ENCODE results near the gene RFX4. TPM values are rescaled to one million over a fixed set of nuclear protein-coding genes. Genes with fewer than 3 reads are reported as not detected.
"Not testable (repeated sequence)": the region's sequence is repeated elsewhere in the genome, so short reads cannot be mapped to it uniquely, and the experiment has no call there.

The RFX4 gene
- total and polyA plus RNA-seq, 5 donors, result not detected

DNA sequence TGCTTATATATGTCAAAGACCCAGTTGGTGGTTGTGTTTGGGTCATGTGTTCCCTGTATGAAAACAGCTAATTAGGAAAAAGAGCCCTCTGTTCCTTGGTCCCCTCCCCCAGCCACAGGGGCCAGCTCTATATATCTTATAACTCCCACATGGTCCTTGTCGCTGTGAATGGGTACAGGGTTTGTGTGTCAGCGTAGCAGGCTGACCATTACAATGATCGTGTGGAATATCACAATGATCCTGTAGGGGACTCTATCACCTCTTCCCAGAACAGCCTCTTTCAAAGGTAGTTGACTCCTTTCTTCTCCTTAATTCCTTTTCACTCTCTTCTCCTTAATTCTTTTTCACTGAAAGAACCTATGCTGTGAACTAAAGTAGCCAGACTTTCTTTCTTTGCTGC is 140.0 kb downstream of the RFX4 start:
- intact Hi-C loops (cut with DNase I), result no loop called here
- DNase-seq (no peak), ATAC-seq (no peak)
- Histone ChIP-seq H3K4me3 (ENCODE audit: low read length) (no peak overlapping the region), H3K27ac (ENCODE audit: low read length) (no peak overlapping the region), H3K4me1 (ENCODE audit: control insufficient read depth, insufficient read depth, low read length) (no peaks in the 10 kb centered on the region), H3K27me3 (ENCODE audit: control insufficient read depth, insufficient read depth) (no peaks in the 10 kb centered on the region), H3K9me3 (ENCODE audit: control insufficient read depth, low read length) (no peaks in the 10 kb centered on the region)
- WGBS, result 46% methylated on average over 3 of the region's 3 CpGs

DNA sequence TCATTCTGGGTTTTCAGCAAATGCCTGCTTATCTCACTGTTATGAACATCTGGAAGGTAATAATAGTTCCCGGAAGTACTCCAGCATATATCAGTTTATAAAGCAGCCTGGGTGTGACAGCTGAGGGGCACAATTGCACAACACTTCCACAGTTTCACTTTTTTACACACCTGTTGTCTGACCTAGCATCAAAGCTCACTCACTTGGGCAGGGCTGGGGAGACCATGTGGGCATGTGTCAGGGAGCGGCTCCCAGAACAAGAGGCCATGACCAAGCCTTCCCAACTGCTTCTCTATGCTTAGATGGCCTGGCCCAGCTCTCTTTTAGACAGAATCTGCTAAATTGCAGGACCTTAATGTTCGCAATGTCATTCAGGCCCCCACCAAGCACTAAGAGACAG is 140.6 kb downstream of the RFX4 start:
- Histone ChIP-seq H3K9me3 (ENCODE audit: control insufficient read depth, low read length) (no peaks in the 10 kb centered on the region), H3K27ac (ENCODE audit: low read length) (no peak overlapping the region), H3K4me3 (ENCODE audit: low read length) (no peak overlapping the region), H3K27me3 (ENCODE audit: control insufficient read depth, insufficient read depth) (no peaks in the 10 kb centered on the region), H3K4me1 (ENCODE audit: control insufficient read depth, insufficient read depth, low read length) (no peaks in the 10 kb centered on the region)
- DNase-seq, result no peak
- 80% methylated on average over 3 of the region's 3 CpGs for WGBS
- intact Hi-C loops (cut with DNase I), result no loop called here
- no peak for ATAC-seq

DNA sequence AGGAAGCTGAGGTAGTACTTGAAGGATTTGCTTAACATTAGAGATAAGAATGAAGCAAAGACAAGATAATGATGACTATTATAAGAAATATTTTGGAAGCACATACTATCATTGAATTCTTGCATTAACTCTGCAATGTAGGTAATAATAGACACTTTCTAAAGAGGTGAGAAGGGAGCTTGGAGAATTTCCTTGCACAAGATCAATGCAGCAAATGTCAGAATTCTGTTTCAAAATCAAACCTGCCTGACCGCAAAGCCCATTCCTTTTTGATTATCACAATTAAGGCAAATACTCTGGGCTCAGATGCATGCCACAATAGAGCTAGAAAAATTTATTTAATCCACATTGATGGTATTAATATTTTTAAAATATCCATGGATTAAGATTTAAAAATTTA is 141.3 kb downstream of the RFX4 start:
- H3K9me3 ChIP-seq (ENCODE audit: control insufficient read depth, low read length), result no peaks in the 10 kb centered on the region
- no peak overlapping the region for H3K27ac ChIP-seq (ENCODE audit: low read length)
- ATAC-seq (no peak), DNase-seq (no peak)
- 94% methylated on average over 1 of the region's 1 CpG for WGBS
- no peaks in the 10 kb centered on the region for H3K4me1 ChIP-seq (ENCODE audit: control insufficient read depth, insufficient read depth, low read length)
- H3K27me3 ChIP-seq (ENCODE audit: control insufficient read depth, insufficient read depth), result no peaks in the 10 kb centered on the region
- no peak overlapping the region for H3K4me3 ChIP-seq (ENCODE audit: low read length)
- intact Hi-C loops (cut with DNase I), result no loop called here

DNA sequence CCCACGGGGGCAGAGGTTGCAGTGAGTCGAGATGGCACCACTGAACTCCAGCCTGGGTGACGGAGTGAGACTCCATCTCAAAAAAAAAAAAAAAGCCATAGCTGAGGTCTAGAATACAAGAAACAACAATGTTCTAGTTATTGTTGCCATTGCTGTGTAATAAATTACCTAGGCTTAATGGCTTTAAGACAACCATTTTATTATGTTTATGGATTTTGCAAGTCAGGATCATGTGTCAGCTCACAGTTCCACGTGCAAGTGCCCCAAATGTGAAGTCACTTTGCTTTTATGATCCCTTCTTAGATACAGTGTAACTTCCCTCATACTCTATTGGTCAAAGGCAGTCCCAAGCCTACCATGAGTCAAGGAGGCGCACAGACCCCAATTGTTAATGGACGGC is 142.1 kb downstream of the RFX4 start:
- no peak overlapping the region for H3K27ac ChIP-seq (ENCODE audit: low read length)
- DNase-seq (no peak), ATAC-seq (no peak)
- intact Hi-C loops (cut with DNase I), result no loop called here
- 92% methylated on average over 6 of the region's 6 CpGs for WGBS
- no peaks in the 10 kb centered on the region for H3K9me3 ChIP-seq (ENCODE audit: control insufficient read depth, low read length)
- H3K27me3 ChIP-seq (ENCODE audit: control insufficient read depth, insufficient read depth), result no peaks in the 10 kb centered on the region
- H3K4me1 ChIP-seq (ENCODE audit: control insufficient read depth, insufficient read depth, low read length), result no peaks in the 10 kb centered on the region
- no peak overlapping the region for H3K4me3 ChIP-seq (ENCODE audit: low read length)

GRCh38 chr12:106726603-106727202 is 143.9 kb downstream of the RFX4 start:
- ATAC-seq, result not testable (repeated sequence)
- 80% methylated on average over 5 of the region's 5 CpGs for WGBS

GRCh38 chr12:106729611-106730010 is 146.8 kb downstream of the RFX4 start:
- no peak for DNase-seq
- ATAC-seq, result no peak
- Histone ChIP-seq H3K27me3 (ENCODE audit: control insufficient read depth, insufficient read depth) (no peaks in the 10 kb centered on the region), H3K27ac (ENCODE audit: low read length) (no peak overlapping the region), H3K9me3 (ENCODE audit: control insufficient read depth, low read length) (no peaks in the 10 kb centered on the region), H3K4me1 (ENCODE audit: control insufficient read depth, insufficient read depth, low read length) (no peaks in the 10 kb centered on the region), H3K4me3 (ENCODE audit: low read length) (no peak overlapping the region)
- 98% methylated on average over 1 of the region's 1 CpG for WGBS
- intact Hi-C loops (cut with DNase I), result no loop called here

More at GRCh38 chr12:106726603-106727202, 143.9 kb downstream of the RFX4 start:
- H3K4me3 ChIP-seq (ENCODE audit: low read length); H3K27me3 ChIP-seq (ENCODE audit: control insufficient read depth, insufficient read depth); H3K4me1 ChIP-seq (ENCODE audit: control insufficient read depth, insufficient read depth, low read length); H3K27ac ChIP-seq (ENCODE audit: low read length); intact Hi-C loops (cut with DNase I); DNase-seq; H3K9me3 ChIP-seq (ENCODE audit: control insufficient read depth, low read length): not testable (repeated sequence)

DNA sequence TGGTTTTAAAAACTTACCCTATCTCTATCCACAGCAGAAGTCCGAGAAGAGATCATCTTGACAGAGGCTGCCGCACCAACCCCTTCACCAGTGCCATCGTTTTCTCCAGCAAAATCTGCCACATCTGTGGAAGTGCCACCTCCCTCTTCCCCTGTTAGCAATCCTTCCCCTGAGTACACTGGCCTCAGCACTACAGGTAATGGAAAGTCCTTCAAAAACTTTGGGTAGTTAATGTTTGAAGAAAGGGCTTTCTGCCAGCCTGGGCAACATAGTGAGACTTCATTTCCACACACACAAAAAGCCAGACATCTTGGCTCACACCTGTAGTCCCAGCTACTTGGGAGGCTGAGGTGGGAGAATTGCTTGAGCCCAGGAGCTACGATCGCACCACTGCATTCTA is 150.1 kb downstream of the RFX4 start:
- DNase-seq (no peak), ATAC-seq (no peak)
- intact Hi-C loops (cut with DNase I), result no loop called here
- no peaks in the 10 kb centered on the region for H3K27me3 ChIP-seq (ENCODE audit: control insufficient read depth, insufficient read depth)
- H3K4me3 ChIP-seq (ENCODE audit: low read length), result no peak overlapping the region
- no peak overlapping the region for H3K27ac ChIP-seq (ENCODE audit: low read length)
- no peaks in the 10 kb centered on the region for H3K4me1 ChIP-seq (ENCODE audit: control insufficient read depth, insufficient read depth, low read length)
- no peaks in the 10 kb centered on the region for H3K9me3 ChIP-seq (ENCODE audit: control insufficient read depth, low read length)
- WGBS, result 92% methylated on average over 5 of the region's 5 CpGs

DNA sequence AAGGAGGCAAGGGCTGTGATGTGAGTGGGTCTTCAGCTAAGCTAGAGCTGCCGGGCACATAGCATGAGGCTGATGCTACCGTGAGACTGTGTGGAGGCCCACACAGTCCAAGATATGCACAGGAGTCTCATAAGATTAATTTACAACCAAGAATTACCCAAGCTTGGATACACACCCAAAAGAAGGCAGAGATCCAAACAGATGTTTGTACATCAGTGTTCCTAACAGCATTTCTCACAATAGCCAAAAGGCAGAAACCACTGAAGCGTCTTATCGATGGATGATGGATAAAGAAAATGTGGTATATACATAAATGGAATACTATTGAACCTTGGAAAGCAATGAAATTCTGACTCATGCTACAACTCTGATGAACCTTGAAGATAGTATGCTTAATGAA is 150.9 kb downstream of the RFX4 start:
- H3K27ac ChIP-seq (ENCODE audit: low read length), result no peak overlapping the region
- intact Hi-C loops (cut with DNase I), result no loop called here

DNA sequence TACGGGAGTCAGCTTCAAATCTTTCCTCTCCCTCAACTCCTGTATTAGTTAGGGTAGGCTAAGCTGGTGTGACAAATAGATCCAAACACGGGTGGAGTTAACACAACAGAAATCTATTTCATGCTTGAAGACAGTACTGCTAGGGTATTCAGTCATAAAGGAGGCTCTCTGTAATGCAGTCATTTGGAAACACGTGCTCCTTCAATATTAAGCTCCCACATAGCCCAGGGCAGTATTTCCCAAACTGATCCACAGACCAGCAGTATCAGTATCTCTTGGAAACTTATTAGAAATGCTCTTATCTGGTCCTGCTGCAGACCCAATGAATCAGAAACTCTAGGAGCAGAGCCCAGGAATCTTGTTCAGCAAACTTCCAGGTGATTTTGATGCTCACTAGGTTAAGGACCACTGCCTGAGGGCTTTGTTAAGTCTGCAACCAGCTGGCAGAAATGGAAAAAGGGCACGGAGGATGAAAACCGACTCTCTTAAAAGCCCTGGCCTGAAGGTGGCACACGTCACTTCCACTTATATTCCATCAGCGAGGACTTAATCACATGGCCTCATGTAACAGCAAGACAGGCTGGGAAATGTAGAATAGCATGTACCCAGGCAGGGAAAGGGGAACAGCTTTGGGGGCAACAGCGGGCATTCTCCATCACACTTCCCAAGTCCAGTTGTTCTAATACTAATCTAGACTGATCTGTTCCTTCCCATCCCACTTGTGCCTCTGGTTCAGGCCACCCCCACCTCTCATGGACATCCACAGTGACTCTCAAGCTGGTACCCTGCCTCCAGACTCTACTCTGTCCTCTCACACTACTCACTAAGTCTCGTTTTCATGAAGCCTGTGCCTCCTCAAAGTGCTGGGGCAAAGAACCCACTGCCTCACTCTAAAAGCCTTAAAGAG is 153.5 kb downstream of the RFX4 start:
- Histone ChIP-seq H3K27me3 (ENCODE audit: control insufficient read depth, insufficient read depth) (no peaks in the 10 kb centered on the region), H3K4me1 (ENCODE audit: control insufficient read depth, insufficient read depth, low read length) (no peaks in the 10 kb centered on the region), H3K4me3 (ENCODE audit: low read length) (no peak overlapping the region), H3K9me3 (ENCODE audit: control insufficient read depth, low read length) (no peaks in the 10 kb centered on the region), H3K27ac (ENCODE audit: low read length) (no peak overlapping the region)
- no peak for DNase-seq
- intact Hi-C loops (cut with DNase I), result no loop called here
- 70% methylated on average over 9 of the region's 9 CpGs for WGBS
- ATAC-seq, result no peak

More for the DNA sequence above, 150.9 kb downstream of the RFX4 start:
- whole genome bisulfite sequencing, result 83% methylated on average over 4 of the region's 4 CpGs
- DNase-seq (no peak), ATAC-seq (no peak)
- Histone ChIP-seq H3K9me3 (ENCODE audit: control insufficient read depth, low read length) (no peaks in the 10 kb centered on the region), H3K4me1 (ENCODE audit: control insufficient read depth, insufficient read depth, low read length) (no peaks in the 10 kb centered on the region), H3K27me3 (ENCODE audit: control insufficient read depth, insufficient read depth) (no peaks in the 10 kb centered on the region), H3K4me3 (ENCODE audit: low read length) (no peak overlapping the region)

DNA sequence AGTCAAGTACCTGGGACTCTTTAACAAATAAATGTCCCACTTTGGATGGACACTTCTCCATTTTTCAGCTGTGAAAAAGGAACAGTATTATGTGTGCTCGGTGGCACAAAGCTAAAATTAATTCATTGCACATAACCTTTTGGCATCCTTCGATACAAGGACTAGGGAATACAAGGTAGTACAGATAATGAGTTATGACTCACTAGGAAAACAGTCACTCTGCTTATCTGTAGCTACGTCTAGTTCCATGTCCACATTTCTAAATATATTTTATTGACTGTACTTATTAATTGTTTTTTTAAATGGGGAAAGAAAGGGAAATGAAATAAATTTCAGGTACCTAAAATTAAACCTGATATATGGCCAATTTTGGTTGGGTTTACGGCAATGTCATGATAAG is 156.5 kb downstream of the RFX4 start:
- H3K9me3 ChIP-seq (ENCODE audit: control insufficient read depth, low read length), result no peaks in the 10 kb centered on the region
- H3K27ac ChIP-seq (ENCODE audit: low read length), result no peak overlapping the region
- peak; percentile 64 to 78 for ATAC-seq
- intact Hi-C loops (cut with DNase I), result no loop called here
- DNase-seq, result no peak
- H3K4me1 ChIP-seq (ENCODE audit: control insufficient read depth, insufficient read depth, low read length), result no peaks in the 10 kb centered on the region
- H3K4me3 ChIP-seq (ENCODE audit: low read length), result no peak overlapping the region
- WGBS, result 26% methylated on average over 4 of the region's 4 CpGs
- H3K27me3 ChIP-seq (ENCODE audit: control insufficient read depth, insufficient read depth), result no peaks in the 10 kb centered on the region

DNA sequence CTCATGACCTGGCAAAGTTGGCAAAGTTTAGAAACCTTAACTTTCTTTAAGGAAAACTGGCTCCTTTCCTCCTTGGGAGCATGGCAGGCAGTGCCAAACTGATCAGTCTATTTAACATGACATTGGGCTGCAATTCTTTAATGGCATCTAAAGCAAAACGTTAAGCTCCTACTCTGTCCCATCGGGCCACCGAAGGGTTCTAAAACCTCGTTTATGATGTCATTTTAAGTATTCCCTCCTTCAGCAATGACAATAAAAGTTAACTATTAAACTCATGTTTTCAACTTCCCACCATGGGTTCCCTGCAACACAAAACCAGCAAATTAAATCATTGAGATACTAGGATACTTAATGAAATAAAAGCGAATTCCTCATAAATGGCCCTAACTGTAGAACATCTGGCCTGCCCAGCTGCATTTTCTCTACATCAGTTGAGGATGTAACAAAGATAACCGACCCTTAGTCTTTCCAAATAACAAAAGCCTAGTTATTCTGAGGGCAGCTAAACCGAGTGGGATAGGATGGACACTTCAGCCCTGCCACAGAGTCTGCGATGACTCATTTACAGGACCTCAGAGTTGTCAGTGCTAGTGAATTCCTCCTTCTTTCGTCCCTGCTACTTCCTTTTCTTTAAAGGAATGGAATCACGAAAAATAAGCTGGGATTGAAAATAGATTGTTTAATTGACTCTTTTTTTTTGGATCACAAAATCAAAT is 157.2 kb downstream of the RFX4 start:
- Histone ChIP-seq H3K27ac (ENCODE audit: low read length) (no peak overlapping the region), H3K9me3 (ENCODE audit: control insufficient read depth, low read length) (no peaks in the 10 kb centered on the region), H3K27me3 (ENCODE audit: control insufficient read depth, insufficient read depth) (no peaks in the 10 kb centered on the region), H3K4me3 (ENCODE audit: low read length) (no peak overlapping the region), H3K4me1 (ENCODE audit: control insufficient read depth, insufficient read depth, low read length) (no peaks in the 10 kb centered on the region)
- ATAC-seq (peak in 1 of 2 donors; percentile 66), DNase-seq (no peak)
- 40% methylated on average over 10 of the region's 10 CpGs for WGBS
- intact Hi-C loops (cut with DNase I), result no loop called here
